Esophagus muscularis mucosa (tissue), 3 donors: ENCODE results near the gene DISP3.

Source experiments
- POLR2A ChIP-seq: fragments of 450-650 bp; IDR thresholded peaks from one replicate; pipeline ENCODE4 v1.6.1; 2017; ENCODE audit warnings: antibody characterized with exemption, moderate library complexity, mild to moderate bottlenecking, low read depth
- TF ChIP-seq, protein P1 (sequence below), 3 experiments: fragments of 200-600 bp in 2 of 3; fragments of 450-650 bp in 1 of 3; sonication (generic) in 2 of 3; IDR thresholded peaks; one replicate each; pipeline ENCODE4 v1.5.1; 2017 to 2019; ENCODE audit warnings: antibody characterized with exemption in 3 of 3, mild to moderate bottlenecking in 2 of 3, moderate library complexity in 1 of 3

DNA sequence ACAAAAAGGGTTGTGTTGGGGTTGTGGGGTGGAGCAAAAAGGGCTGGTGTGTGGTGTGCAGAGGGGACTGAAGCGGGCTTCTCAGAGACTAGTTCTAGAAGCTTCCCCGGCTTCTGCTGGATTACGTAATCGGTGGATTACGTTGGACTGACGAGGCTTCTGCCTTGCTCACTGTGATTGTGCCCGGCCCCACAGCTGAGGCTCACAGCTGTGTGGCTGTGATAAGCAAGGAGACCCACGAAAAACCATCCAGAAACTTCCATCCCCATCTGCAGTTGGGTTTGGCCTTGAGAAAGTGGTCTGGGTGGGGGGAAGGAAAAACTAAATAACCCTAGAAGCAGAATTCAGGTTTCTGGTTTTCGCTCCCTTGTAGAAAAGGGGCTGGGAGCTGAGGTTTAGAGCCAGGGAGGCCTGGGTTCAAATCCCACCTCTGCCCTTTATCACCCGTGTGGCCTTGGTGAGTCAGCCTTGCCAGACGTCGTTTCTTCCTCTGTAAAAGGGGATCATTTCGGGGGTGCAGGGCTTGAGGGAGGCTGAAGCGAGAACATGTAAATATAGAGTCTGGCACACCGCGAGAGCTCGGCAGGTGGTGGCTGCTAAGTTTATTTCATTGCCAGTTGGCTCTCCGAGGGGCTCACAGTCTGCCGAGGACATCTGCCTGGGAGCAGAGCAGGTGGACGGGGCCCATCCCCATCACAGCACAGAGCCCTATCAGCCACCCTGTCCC is 30.4 kb upstream of the DISP3 start:
- TF ChIP-seq, protein P1, sequence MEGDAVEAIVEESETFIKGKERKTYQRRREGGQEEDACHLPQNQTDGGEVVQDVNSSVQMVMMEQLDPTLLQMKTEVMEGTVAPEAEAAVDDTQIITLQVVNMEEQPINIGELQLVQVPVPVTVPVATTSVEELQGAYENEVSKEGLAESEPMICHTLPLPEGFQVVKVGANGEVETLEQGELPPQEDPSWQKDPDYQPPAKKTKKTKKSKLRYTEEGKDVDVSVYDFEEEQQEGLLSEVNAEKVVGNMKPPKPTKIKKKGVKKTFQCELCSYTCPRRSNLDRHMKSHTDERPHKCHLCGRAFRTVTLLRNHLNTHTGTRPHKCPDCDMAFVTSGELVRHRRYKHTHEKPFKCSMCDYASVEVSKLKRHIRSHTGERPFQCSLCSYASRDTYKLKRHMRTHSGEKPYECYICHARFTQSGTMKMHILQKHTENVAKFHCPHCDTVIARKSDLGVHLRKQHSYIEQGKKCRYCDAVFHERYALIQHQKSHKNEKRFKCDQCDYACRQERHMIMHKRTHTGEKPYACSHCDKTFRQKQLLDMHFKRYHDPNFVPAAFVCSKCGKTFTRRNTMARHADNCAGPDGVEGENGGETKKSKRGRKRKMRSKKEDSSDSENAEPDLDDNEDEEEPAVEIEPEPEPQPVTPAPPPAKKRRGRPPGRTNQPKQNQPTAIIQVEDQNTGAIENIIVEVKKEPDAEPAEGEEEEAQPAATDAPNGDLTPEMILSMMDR (IDR thresholded peaks at IDR 0.05), result no peak
- TF ChIP-seq POLR2A, result no peak
